GM23248 (cell line): ENCODE data around the gene LFNG. TPM values are rescaled to one million over a fixed set of nuclear protein-coding genes. Genes with fewer than 3 reads are reported as not detected.
A peak's percentile ranks its signal among the peaks of the same experiment; 100 is the strongest.
"Not testable (repeated sequence)": the region's sequence is repeated elsewhere in the genome, so short reads cannot be mapped to it uniquely, and the experiment has no call there.

Experiments
- DNase-seq: peaks from one replicate; pipeline ENCODE4 v3.0.0-alpha.2; 2015
- H2AFZ ChIP-seq: fragments of 200-600 bp; sonication (generic); 2 replicates; pipeline ENCODE4 v1.6.1; 2016; ENCODE audit warnings: antibody characterized with exemption
- H3F3A ChIP-seq: fragments of 200-600 bp; sonication (generic); 2 replicates; pipeline ENCODE4 v1.6.1; 2016; ENCODE audit warnings: mild to moderate bottlenecking, antibody characterized with exemption, mixed run types; ENCODE audit not compliant: insufficient read depth
- H3K27ac ChIP-seq: fragments of 200-600 bp; sonication (generic); 2 replicates; pipeline ENCODE4 v1.5.1; 2016; ENCODE audit warnings: mild to moderate bottlenecking
- H3K27me3 ChIP-seq: fragments of 200-600 bp; sonication (generic); replicated peaks from 2 replicates; pipeline ENCODE4 v1.6.1; 2016; ENCODE audit warnings: mild to moderate bottlenecking; ENCODE audit not compliant: insufficient read depth
- H3K36me3 ChIP-seq: fragments of 200-600 bp; sonication (generic); 2 replicates; pipeline ENCODE4 v1.6.1; 2016; ENCODE audit warnings: low read depth, mild to moderate bottlenecking
- H3K4me1 ChIP-seq: fragments of 200-600 bp; sonication (generic); 2 replicates; pipeline ENCODE4 v1.6.1; 2016; ENCODE audit warnings: mild to moderate bottlenecking; ENCODE audit not compliant: insufficient read depth
- H3K4me2 ChIP-seq: fragments of 200-600 bp; sonication (generic); one replicate; pipeline ENCODE4 v1.6.1; 2016; ENCODE audit warnings: mild to moderate bottlenecking; ENCODE audit not compliant: unreplicated experiment
- H3K4me3 ChIP-seq: fragments of 200-600 bp; sonication (generic); 2 replicates; pipeline ENCODE4 v1.5.1; 2016; ENCODE audit warnings: mild to moderate bottlenecking
- H3K79me2 ChIP-seq: fragments of 200-600 bp; sonication (generic); 2 replicates; pipeline ENCODE4 v1.6.1; 2016; ENCODE audit warnings: mild to moderate bottlenecking; ENCODE audit not compliant: insufficient read depth
- H3K9ac ChIP-seq: fragments of 200-600 bp; sonication (generic); 2 replicates; pipeline ENCODE4 v1.6.1; 2016; ENCODE audit warnings: mild to moderate bottlenecking
- H3K9me2 ChIP-seq: fragments of 200-600 bp; sonication (generic); 2 replicates; pipeline ENCODE4 v1.6.1; 2016; ENCODE audit warnings: mixed run types, mild to moderate bottlenecking, moderate library complexity; ENCODE audit not compliant: insufficient read depth
- H3K9me3 ChIP-seq: fragments of 200-600 bp; sonication (generic); one replicate; pipeline ENCODE4 v1.6.1; 2017; ENCODE audit warnings: low read depth
- H4K20me1 ChIP-seq: fragments of 200-600 bp; sonication (generic); 2 replicates; pipeline ENCODE4 v1.6.0; 2016; ENCODE audit not compliant: insufficient read depth
- EZH2 ChIP-seq: fragments of 200-600 bp; sonication (generic); IDR thresholded peaks from 2 replicates; pipeline ENCODE4 v1.6.1; 2018; ENCODE audit warnings: antibody characterized with exemption, mild to moderate bottlenecking; ENCODE audit not compliant: insufficient read depth, poor library complexity, severe bottlenecking
- EZH2phosphoT487 ChIP-seq: fragments of 200-600 bp; sonication (generic); IDR thresholded peaks from 2 replicates; pipeline ENCODE4 v1.6.1; 2018; ENCODE audit warnings: antibody characterized with exemption, moderate library complexity, mild to moderate bottlenecking, low read depth; ENCODE audit not compliant: insufficient read depth
- WGBS, 2 experiments: methylation state at CpG; one replicate each; pipeline ENCODE4 v1.1.6; 2015 to 2017; ENCODE audit warnings: low lambda C conversion rate in 2 of 2, low coverage in 1 of 2; ENCODE audit errors: missing lambda C conversion rate in 2 of 2; 5-methylcytosine and 5-hydroxymethylcytosine counted together
- in situ Hi-C: fragments of 300-500 bp; cut with MboI; formaldehyde crosslinking; loops from 2 replicates; pipeline ENCODE4 v1.15.0; 2020
- polyA plus RNA-seq: library from polyadenylated mRNA; unstranded; fragments of >200 nt; fragmentation: Nextera tagmentation; extraction: Ambion mirVana; gene quantifications from 2 replicates; pipeline ENCODE4 v1.2.1, GENCODE V29; 2016
- total RNA-seq: library from RNA; depleted of rRNA; stranded (reverse); fragments of >200 nt; shearing (Covaris generic); gene quantifications from 2 replicates; pipeline ENCODE4 v1.2.3, GENCODE V29; 2014

LFNG gene
- total and polyA plus RNA-seq, 2 experiments from 2014 or later: 0.18 to 3.6 TPM

DNA sequence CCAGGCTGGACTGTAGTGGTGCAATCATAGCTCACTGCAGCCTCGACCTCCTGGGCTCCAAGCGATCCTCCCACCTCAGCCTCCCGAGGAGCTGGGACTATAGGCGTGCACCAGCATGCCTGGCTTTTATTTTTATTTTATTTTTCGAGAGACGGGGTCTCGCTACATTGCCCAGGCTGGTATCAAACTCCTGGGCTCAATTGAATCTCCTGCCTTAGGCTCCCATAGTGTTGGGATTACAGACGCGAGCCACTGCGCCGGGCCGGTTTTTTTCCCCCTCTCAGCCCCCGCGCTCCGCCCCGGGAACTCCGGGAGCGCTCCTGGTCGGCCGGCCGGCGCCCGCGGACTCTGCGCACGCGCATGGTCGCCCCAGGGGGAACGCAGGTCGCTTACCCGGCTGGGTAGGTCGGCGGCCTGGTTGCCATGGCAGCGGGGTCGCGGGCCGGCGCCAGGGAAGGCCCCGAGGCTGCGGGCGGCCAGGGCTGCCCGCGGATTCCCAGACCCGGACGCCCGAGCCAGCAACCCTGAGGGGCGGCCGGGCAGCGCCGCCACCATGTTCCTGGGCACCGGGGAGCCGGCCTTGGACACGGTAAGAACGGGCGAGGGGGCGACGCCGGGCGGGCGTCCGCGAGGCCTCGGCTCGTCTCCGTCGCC lies 39.2 kb downstream of the LFNG start, which contains the start of gene IQCE:
Gene IQCE (plus strand): TSS at position 351 of the 654 bp plus-strand sequence. CDS start 203 bp downstream, at position 554.
- peak within 1 kb of the TSS; percentile 93 for H2AFZ ChIP-seq
- no peaks in the 10 kb centered on the region for H3K9me2 ChIP-seq
- H3K9me3 ChIP-seq: no peaks in the 10 kb centered on the region
- H3K36me3 ChIP-seq: no peaks in the 10 kb centered on the region
- no peaks in the 10 kb centered on the region for H4K20me1 ChIP-seq
- H3K4me3 ChIP-seq: peak within 1 kb of the TSS; percentile 84
- no peaks in the 10 kb centered on the region for H3F3A ChIP-seq
- H3K27ac ChIP-seq: peak within 1 kb of the TSS; percentile 32
- TF ChIP-seq EZH2 (no peak), EZH2phosphoT487 (no peak)
- H3K27me3 ChIP-seq: no peaks in the 10 kb centered on the region
- peak; percentile 94 for DNase-seq
- peak within 1 kb of the TSS; percentile 79 for H3K4me2 ChIP-seq
- 1 to 2% methylated on average over 50 to 53 of the region's 66 CpGs for whole genome bisulfite sequencing, 2 experiments
- peaks cover 55% of the 10 kb centered on the region for H3K79me2 ChIP-seq
- peak within 1 kb of the TSS; percentile 81 for H3K9ac ChIP-seq
- in situ Hi-C loops: no loop called here
- peaks cover 13% of the 10 kb centered on the region; the same call in 1 of the 2 replicates for H3K4me1 ChIP-seq

DNA sequence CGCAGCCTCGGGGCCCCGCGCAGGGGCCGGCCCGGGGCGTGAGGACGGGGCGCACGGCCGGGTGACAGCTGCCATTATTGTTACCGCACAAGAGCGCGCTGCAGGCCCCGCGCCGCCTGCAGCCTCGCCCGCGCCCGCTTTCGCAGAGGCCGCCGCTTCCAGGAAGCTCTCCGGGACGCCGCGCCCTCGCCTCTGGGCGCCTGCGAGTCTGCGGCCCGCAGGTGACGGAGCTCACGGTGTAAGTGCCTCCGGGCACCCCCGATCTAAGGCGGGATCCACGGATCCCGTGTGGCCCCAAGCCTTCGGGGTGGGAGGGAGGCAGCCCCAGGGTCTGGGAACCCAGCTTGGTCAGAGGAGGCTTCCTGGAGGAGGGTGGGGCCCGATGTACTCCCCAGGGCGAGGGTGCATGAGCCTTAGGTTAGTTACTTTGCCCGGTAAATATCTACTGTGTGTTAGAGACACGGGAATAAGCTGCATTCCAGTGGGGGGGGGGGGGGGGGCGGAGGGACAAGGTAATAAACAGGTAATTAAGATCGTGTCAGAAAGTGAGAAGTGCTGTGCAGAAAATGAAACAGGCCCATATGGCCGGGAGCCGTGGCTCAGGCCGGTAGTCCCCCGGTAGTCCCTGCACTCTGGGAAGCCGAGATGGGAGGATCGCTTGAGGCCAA lies 39.8 kb downstream of the LFNG start:
- in situ Hi-C loops: no loop called here
- TF ChIP-seq EZH2 (no peak), EZH2phosphoT487 (no peak)
- Histone ChIP-seq H3K27me3 (no peaks in the 10 kb centered on the region), H2AFZ (peak overlapping the region; percentile 93), H3K9me3 (no peaks in the 10 kb centered on the region), H3K9me2 (no peaks in the 10 kb centered on the region), H3K27ac (peak overlapping the region; percentile 32), H3K4me3 (peak overlapping the region; percentile 84), H3K4me2 (peak overlapping the region; percentile 79), H3K9ac (peak overlapping the region; percentile 81), H3K4me1 (peaks cover 6% of the 10 kb centered on the region; the same call in 1 of the 2 replicates), H4K20me1 (no peaks in the 10 kb centered on the region), H3F3A (no peaks in the 10 kb centered on the region), H3K79me2 (peaks cover 55% of the 10 kb centered on the region), H3K36me3 (no peaks in the 10 kb centered on the region)
- peak; percentile 61 for DNase-seq
- 4 to 6% methylated on average over 30 to 38 of the region's 53 CpGs for WGBS, 2 experiments

DNA sequence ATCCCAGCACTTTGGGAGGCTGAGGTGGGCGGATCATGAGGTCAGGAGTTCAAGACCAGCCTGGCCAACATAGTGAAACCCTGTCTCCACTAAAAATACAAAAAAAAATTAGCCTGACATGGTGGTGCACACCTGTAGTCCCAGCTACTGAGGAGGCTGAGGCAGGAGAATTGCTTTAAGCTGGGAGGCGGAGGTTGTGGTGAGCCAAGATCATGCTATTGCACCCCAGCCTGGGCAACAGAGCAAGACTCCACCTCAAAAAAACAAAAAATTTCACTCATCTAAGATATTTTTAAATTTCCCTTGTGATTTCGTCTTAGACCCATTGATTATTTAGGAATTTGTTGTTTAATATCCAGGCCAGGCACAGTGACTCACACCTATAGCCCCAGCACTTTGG lies 44.4 kb downstream of the LFNG start:
- H3K27me3 ChIP-seq, H3K36me3 ChIP-seq, H3K9ac ChIP-seq, H2AFZ ChIP-seq, H3K4me2 ChIP-seq, H3K9me2 ChIP-seq, H3K27ac ChIP-seq, H4K20me1 ChIP-seq, H3K4me1 ChIP-seq, DNase-seq, H3K9me3 ChIP-seq, in situ Hi-C loops, H3F3A ChIP-seq, H3K4me3 ChIP-seq: not testable (repeated sequence)
- WGBS, 2 experiments: 71 to 74% methylated on average over 3 of the region's 3 CpGs
- H3K79me2 ChIP-seq: peaks cover 67% of the 10 kb centered on the region

DNA sequence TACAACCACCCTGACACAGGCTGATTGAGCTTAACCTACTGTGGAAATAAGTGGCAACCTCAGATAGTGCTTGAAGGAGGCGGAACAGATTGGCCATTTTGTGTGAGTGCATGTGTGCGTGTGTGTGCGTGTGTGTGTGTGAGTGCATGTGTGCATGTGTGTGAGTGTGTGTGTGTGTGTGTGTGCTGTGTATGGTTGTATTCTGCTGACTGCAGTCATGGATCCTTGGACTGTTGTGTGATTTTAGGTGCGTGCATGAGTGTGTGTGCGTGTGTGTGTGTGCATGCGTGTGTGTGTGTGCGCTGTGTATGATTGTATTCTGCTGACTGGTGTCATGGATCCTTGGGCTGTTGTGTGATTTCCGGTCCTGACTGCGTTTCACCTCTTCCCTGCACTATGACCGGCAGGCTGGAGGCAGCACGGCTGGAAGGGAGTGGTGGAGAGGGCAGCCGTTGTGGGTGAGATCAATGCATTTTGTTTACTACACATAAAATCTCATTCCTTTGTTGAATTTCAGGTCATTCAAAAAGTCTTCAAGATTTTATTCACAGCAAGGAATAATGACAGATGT lies 45.5 kb downstream of the LFNG start:
- 92 to 94% methylated on average over 12 of the region's 12 CpGs for WGBS, 2 experiments
- no peaks in the 10 kb centered on the region for H4K20me1 ChIP-seq
- H3K4me3 ChIP-seq: no peak overlapping the region
- DNase-seq: no peak
- no peak for TF ChIP-seq EZH2phosphoT487
- no peak for TF ChIP-seq EZH2
- H3K9me3 ChIP-seq: no peaks in the 10 kb centered on the region
- no peak overlapping the region for H2AFZ ChIP-seq
- no peaks in the 10 kb centered on the region for H3K4me1 ChIP-seq
- no peaks in the 10 kb centered on the region for H3K27me3 ChIP-seq
- peaks cover 58% of the 10 kb centered on the region for H3K79me2 ChIP-seq
- no peak overlapping the region for H3K9ac ChIP-seq
- no peak overlapping the region for H3K27ac ChIP-seq
- H3K9me2 ChIP-seq: no peaks in the 10 kb centered on the region
- no peaks in the 10 kb centered on the region for H3F3A ChIP-seq
- no peaks in the 10 kb centered on the region for H3K36me3 ChIP-seq
- in situ Hi-C loops: no loop called here
- H3K4me2 ChIP-seq: no peak overlapping the region
